Stimulated activated naive B cell treated with anti-CD40 and anti-IgM and Interleukin-4, amounts not matched to agents 10 μg/mL and 1 μg/mL and 100 μg/mL, for 72 hours (primary cell): ENCODE data around the gene ADNP2.

Experiments
- ATAC-seq, 2 donors: fragments of 150-1000 bp; cut with Tn5 transposase; replicated peaks; 2 replicates each; pipeline ENCODE4 v1.10.0; 2021; ENCODE audit warnings: moderate library complexity in 1 of 2
- DNase-seq: peaks from one replicate; pipeline ENCODE4 v3.0.0; 2021
- H3K27ac Mint-ChIP-seq: one replicate; pipeline ENCODE4 v1.8.0; 2022; ENCODE audit warnings: mild to moderate bottlenecking, mixed read lengths
- H3K27me3 Mint-ChIP-seq, 2 donors: one replicate each; pipeline ENCODE4 v1.8.0; 2022; ENCODE audit warnings: mixed read lengths in 2 of 2
- H3K36me3 Mint-ChIP-seq, 2 donors: one replicate each; pipeline ENCODE4 v1.8.0; 2022; ENCODE audit warnings: mixed read lengths in 2 of 2, mild to moderate bottlenecking in 1 of 2
- H3K4me1 Mint-ChIP-seq, 2 donors: one replicate each; pipeline ENCODE4 v1.8.0; 2022; ENCODE audit warnings: mixed read lengths in 2 of 2, mild to moderate bottlenecking in 1 of 2
- H3K4me3 Mint-ChIP-seq, 2 donors: one replicate each; pipeline ENCODE4 v1.8.0; 2022; ENCODE audit warnings: mild to moderate bottlenecking in 2 of 2, mixed read lengths in 2 of 2, moderate library complexity in 1 of 2
- H3K9me3 Mint-ChIP-seq, 2 donors: one replicate each; pipeline ENCODE4 v1.8.0; 2022; ENCODE audit warnings: mixed read lengths in 2 of 2, mild to moderate bottlenecking in 1 of 2

Gene ADNP2

GRCh38 chr18:80177128-80177527 is 68.1 kb downstream of the ADNP2 start:
- H3K4me3 Mint-ChIP-seq: no peak overlapping the region
- DNase-seq: no peak
- peaks cover 43 to 64% of the 10 kb centered on the region in 2 donors for H3K27me3 Mint-ChIP-seq
- peaks cover 0 to 5% of the 10 kb centered on the region in 2 donors for H3K9me3 Mint-ChIP-seq
- no peaks in the 10 kb centered on the region for H3K36me3 Mint-ChIP-seq
- no peak overlapping the region for H3K27ac Mint-ChIP-seq
- no peak for ATAC-seq
- peaks cover 0 to 2% of the 10 kb centered on the region in 2 donors for H3K4me1 Mint-ChIP-seq

- ATAC-seq: no peak
- Mint-ChIP-seq H3K9me3 (peaks cover 0 to 5% of the 10 kb centered on the region in 2 donors), H3K36me3 (no peaks in the 10 kb centered on the region), H3K27me3 (peaks cover 44 to 52% of the 10 kb centered on the region in 2 donors), H3K4me1 (peaks cover 0 to 2% of the 10 kb centered on the region in 2 donors), H3K4me3 (no peak overlapping the region), H3K27ac (no peak overlapping the region)
- DNase-seq: no peak
Observed at GRCh38 chr18:80178935-80179818, 70.1 kb downstream of the ADNP2 start.

- Mint-ChIP-seq H3K27me3 (peaks cover 43 to 46% of the 10 kb centered on the region in 2 donors), H3K36me3 (no peaks in the 10 kb centered on the region), H3K4me3 (no peak overlapping the region), H3K27ac (no peak overlapping the region), H3K4me1 (peaks cover 0 to 2% of the 10 kb centered on the region in 2 donors), H3K9me3 (peaks cover 0 to 5% of the 10 kb centered on the region in 2 donors)
- no peak for DNase-seq
- peak; percentile 36 to 38 for ATAC-seq
Observed at GRCh38 chr18:80179857-80180558, 70.9 kb downstream of the ADNP2 start.

GRCh38 chr18:80180778-80181564 is 71.9 kb downstream of the ADNP2 start:
- H3K4me1 Mint-ChIP-seq: peaks cover 0 to 2% of the 10 kb centered on the region in 2 donors
- DNase-seq (no peak), ATAC-seq (no peak)
- H3K9me3 Mint-ChIP-seq: peaks cover 1 to 10% of the 10 kb centered on the region in 2 donors
- no peak overlapping the region for H3K4me3 Mint-ChIP-seq
- no peak overlapping the region for H3K27ac Mint-ChIP-seq
- H3K36me3 Mint-ChIP-seq: no peaks in the 10 kb centered on the region
- peaks cover 40 to 41% of the 10 kb centered on the region in 2 donors for H3K27me3 Mint-ChIP-seq

- ATAC-seq (no peak), DNase-seq (no peak)
- Mint-ChIP-seq H3K27ac (no peak overlapping the region), H3K4me1 (peaks cover 0 to 2% of the 10 kb centered on the region in 2 donors), H3K36me3 (no peaks in the 10 kb centered on the region), H3K9me3 (peaks cover 4 to 15% of the 10 kb centered on the region in 2 donors), H3K4me3 (no peak overlapping the region), H3K27me3 (peaks cover 32 to 38% of the 10 kb centered on the region in 2 donors)
Observed at GRCh38 chr18:80181642-80182461, 72.8 kb downstream of the ADNP2 start.

- H3K36me3 Mint-ChIP-seq: no peaks in the 10 kb centered on the region
- H3K4me1 Mint-ChIP-seq: peaks cover 0 to 2% of the 10 kb centered on the region in 2 donors
- H3K4me3 Mint-ChIP-seq: no peak overlapping the region
- no peak for DNase-seq
- no peak for ATAC-seq
- peaks cover 24 to 28% of the 10 kb centered on the region in 2 donors for H3K27me3 Mint-ChIP-seq
- H3K27ac Mint-ChIP-seq: no peak overlapping the region
- H3K9me3 Mint-ChIP-seq: peaks cover 4 to 9% of the 10 kb centered on the region in 2 donors
Observed at GRCh38 chr18:80182855-80183254, 73.8 kb downstream of the ADNP2 start.

GRCh38 chr18:80183273-80184050 is 74.4 kb downstream of the ADNP2 start:
- H3K9me3 Mint-ChIP-seq: peaks cover 4 to 9% of the 10 kb centered on the region in 2 donors
- H3K4me1 Mint-ChIP-seq: peaks cover 0 to 2% of the 10 kb centered on the region in 2 donors
- H3K36me3 Mint-ChIP-seq: no peaks in the 10 kb centered on the region
- ATAC-seq (no peak), DNase-seq (no peak)
- no peak overlapping the region for H3K27ac Mint-ChIP-seq
- H3K4me3 Mint-ChIP-seq: no peak overlapping the region
- H3K27me3 Mint-ChIP-seq: peaks cover 21 to 25% of the 10 kb centered on the region in 2 donors

GRCh38 chr18:80184243-80184772 is 75.2 kb downstream of the ADNP2 start:
- no peak overlapping the region for H3K27ac Mint-ChIP-seq
- H3K9me3 Mint-ChIP-seq: peaks cover 4 to 9% of the 10 kb centered on the region in 2 donors
- no peak for ATAC-seq
- peaks cover 0 to 2% of the 10 kb centered on the region in 2 donors for H3K4me1 Mint-ChIP-seq
- no peak overlapping the region for H3K4me3 Mint-ChIP-seq
- no peaks in the 10 kb centered on the region for H3K36me3 Mint-ChIP-seq
- peaks cover 16 to 24% of the 10 kb centered on the region in 2 donors for H3K27me3 Mint-ChIP-seq
- no peak for DNase-seq

- Mint-ChIP-seq H3K27ac (no peak overlapping the region), H3K27me3 (peaks cover 16 to 24% of the 10 kb centered on the region in 2 donors), H3K9me3 (peaks cover 4 to 9% of the 10 kb centered on the region in 2 donors), H3K36me3 (no peaks in the 10 kb centered on the region), H3K4me1 (no peaks in the 10 kb centered on the region), H3K4me3 (no peak overlapping the region)
- DNase-seq (no peak), ATAC-seq (no peak)
Observed at GRCh38 chr18:80185545-80185944, 76.5 kb downstream of the ADNP2 start.

GRCh38 chr18:80187956-80188642 is 79.0 kb downstream of the ADNP2 start:
- H3K36me3 Mint-ChIP-seq: peaks cover 0 to 2% of the 10 kb centered on the region in 2 donors
- peaks cover 4 to 9% of the 10 kb centered on the region in 2 donors for H3K9me3 Mint-ChIP-seq
- no peak overlapping the region for H3K4me3 Mint-ChIP-seq
- ATAC-seq (no peak), DNase-seq (no peak)
- H3K4me1 Mint-ChIP-seq: no peaks in the 10 kb centered on the region
- H3K27me3 Mint-ChIP-seq: peaks cover 18 to 19% of the 10 kb centered on the region in 2 donors
- H3K27ac Mint-ChIP-seq: no peak overlapping the region

- Mint-ChIP-seq H3K9me3 (peaks cover 4 to 9% of the 10 kb centered on the region in 2 donors), H3K4me1 (no peaks in the 10 kb centered on the region), H3K27me3 (peaks cover 19 to 25% of the 10 kb centered on the region in 2 donors), H3K4me3 (no peak overlapping the region), H3K27ac (peak overlapping the region; percentile 22), H3K36me3 (peaks cover 0 to 2% of the 10 kb centered on the region in 2 donors)
- no peak for ATAC-seq
- DNase-seq: no peak
Observed at GRCh38 chr18:80188643-80189530, 79.8 kb downstream of the ADNP2 start.
